ENCODE measurements around the gene SLC19A1.

- TF ChIP-seq CTCF (IDR thresholded peaks at IDR 0.05): no peak
- TF ChIP-seq POLR2AphosphoS5 (IDR thresholded peaks at IDR 0.05): no peak
These were observed 75.7 kb downstream of the SLC19A1 start for GRCh38 chr21:45466330-45467220.
